IgD-negative memory B cell (primary cell): Measurements from ENCODE around the gene CAMTA2. TPM values are rescaled to one million over a fixed set of nuclear protein-coding genes. Genes with fewer than 3 reads are reported as not detected.
A peak's percentile ranks its signal among the peaks of the same experiment; 100 is the strongest.

Experiments used
- H3K27ac Mint-ChIP-seq, 3 donors: one replicate each; pipeline ENCODE4 v1.8.0; 2020 to 2022; ENCODE audit warnings: mild to moderate bottlenecking in 3 of 3, mixed read lengths in 3 of 3, moderate library complexity in 1 of 3
- H3K27me3 Mint-ChIP-seq: one replicate; pipeline ENCODE4 v1.8.0; 2021; ENCODE audit warnings: mixed read lengths
- H3K36me3 Mint-ChIP-seq: one replicate; pipeline ENCODE4 v1.8.0; 2020; ENCODE audit warnings: mild to moderate bottlenecking, mixed read lengths
- H3K4me1 Mint-ChIP-seq, 3 donors: one replicate each; pipeline ENCODE4 v1.8.0; 2020 to 2022; ENCODE audit warnings: mixed read lengths in 3 of 3, mild to moderate bottlenecking in 1 of 3
- H3K4me3 Mint-ChIP-seq, 4 donors: one replicate each; pipeline ENCODE4 v1.8.0; 2020 to 2022; ENCODE audit warnings: mild to moderate bottlenecking in 4 of 4, mixed read lengths in 4 of 4, moderate library complexity in 3 of 4
- H3K9me3 Mint-ChIP-seq, 3 donors: one replicate each; pipeline ENCODE4 v1.8.0; 2020 to 2021; ENCODE audit warnings: mixed read lengths in 3 of 3, mild to moderate bottlenecking in 1 of 3
- polyA plus RNA-seq: library from polyadenylated mRNA; unstranded; fragments of 300-500 nt; fragmentation: Illumina TruSeq; gene quantifications from one replicate; pipeline ENCODE4 v1.2.3, GENCODE V29; 2021

Gene CAMTA2
- polyA plus RNA-seq, 1 donor from 2014 or later, result 19.1 TPM

DNA sequence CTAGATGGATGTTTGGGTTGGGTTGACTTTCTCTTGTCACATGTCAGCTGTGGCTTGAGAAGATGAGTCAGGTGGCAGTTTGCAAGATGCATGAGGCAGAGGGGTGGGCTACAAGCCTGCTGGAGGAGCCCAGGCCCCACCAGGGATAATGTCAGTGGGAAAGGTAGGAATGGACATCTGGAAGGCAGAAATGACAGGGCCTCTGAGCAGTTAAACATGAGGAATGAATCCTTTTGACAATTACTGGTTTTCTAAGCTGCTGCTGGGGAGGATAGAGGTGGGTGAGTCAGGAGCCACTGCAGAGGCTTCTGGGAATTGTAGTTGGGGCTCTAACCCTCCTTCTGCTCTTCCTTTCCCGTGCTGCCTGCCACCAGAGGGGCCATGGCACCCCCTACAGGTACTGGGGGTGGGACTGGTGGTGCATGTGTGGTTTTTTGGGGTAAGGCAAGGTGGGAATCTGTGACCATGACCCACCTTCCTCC lies 32.0 kb upstream of the CAMTA2 start:
- Mint-ChIP-seq H3K36me3 (peaks cover 9% of the 10 kb centered on the region), H3K4me3 (no peak overlapping the region), H3K27ac (peak overlapping the region in 2 of 3 donors; percentile 57 to 63), H3K4me1 (peaks cover 5 to 10% (median 5%) of the 10 kb centered on the region in 3 donors), H3K9me3 (no peaks in the 10 kb centered on the region), H3K27me3 (no peaks in the 10 kb centered on the region)

DNA sequence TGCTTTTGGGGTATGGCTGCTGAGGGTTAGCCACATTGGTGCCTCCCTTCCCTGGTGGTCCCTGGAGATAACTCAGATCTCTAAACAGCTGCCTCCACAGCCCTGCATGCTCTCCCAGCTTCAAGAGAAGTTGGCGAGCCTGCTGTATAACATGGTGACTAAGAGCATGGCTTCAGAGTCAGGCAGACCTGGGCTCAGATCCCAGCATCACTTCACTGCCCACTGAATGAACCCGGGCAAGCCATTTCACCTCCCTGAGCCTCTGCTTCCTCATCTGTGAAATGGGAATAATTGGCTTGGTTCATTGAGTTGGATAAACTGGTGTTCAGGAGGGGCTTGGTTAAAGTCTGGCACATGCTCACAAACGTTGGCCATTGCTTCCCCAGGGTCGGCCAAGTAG lies 26.9 kb upstream of the CAMTA2 start:
- H3K36me3 Mint-ChIP-seq, result peaks cover 14% of the 10 kb centered on the region
- H3K9me3 Mint-ChIP-seq, result no peaks in the 10 kb centered on the region
- peaks cover 5 to 9% (median 5%) of the 10 kb centered on the region in 3 donors for H3K4me1 Mint-ChIP-seq
- no peaks in the 10 kb centered on the region for H3K27me3 Mint-ChIP-seq
- no peak overlapping the region for H3K4me3 Mint-ChIP-seq
- H3K27ac Mint-ChIP-seq, result no peak overlapping the region

DNA sequence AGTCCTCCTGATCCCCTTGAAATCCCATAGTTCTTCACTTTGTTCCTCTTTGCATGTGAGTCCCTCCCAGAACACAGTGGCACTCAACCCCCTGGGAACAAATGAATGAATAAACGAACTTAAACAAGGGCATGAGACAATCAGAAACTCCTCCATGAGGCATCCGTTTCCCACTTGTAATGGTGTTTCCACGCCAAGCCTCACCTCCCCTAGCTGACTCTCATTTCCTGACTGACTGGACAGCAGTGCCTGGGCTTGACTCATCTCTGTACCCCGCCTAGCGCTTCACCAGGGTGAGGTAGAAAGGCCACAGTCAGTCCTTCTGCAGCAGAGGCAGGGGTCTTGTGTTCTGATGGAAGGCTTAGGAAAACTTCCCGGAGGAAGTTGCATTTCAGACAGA lies 24.5 kb upstream of the CAMTA2 start:
- Mint-ChIP-seq H3K27me3 (no peaks in the 10 kb centered on the region), H3K4me1 (peaks cover 3 to 4% (median 3%) of the 10 kb centered on the region in 3 donors), H3K27ac (no peak overlapping the region), H3K4me3 (no peak overlapping the region), H3K9me3 (no peaks in the 10 kb centered on the region), H3K36me3 (peaks cover 21% of the 10 kb centered on the region)

DNA sequence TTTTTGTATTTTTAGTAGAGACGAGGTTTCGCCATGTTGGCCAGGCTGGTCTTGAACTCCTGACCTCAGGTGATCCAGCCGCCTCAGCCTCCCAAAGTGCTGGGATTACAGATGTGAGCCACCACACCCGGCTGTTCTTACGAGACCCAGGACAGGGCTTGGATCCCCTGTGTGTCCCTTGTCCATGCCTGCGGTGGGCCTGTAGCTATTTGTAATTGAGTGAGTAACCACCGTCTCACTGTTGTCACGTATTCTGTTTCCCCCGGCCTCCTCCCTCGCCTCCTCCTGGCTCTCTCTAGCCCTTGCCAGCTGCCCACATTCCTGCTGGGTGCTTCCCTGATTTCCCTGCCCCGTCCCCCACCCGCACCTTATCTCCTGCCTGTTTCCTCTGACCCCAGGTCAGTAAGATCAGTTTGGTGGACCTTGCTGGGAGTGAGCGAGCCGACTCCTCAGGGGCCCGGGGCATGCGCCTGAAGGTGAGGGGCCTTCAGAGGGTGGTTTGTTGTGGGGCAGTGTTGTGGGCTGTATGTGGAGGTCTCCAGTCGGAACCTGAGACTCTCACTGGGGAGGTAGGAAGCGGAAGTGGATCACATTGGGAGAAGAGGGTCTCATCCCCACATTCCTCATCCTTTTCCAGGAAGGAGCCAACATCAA lies 15.9 kb upstream of the CAMTA2 start:
- Mint-ChIP-seq H3K9me3 (no peaks in the 10 kb centered on the region), H3K4me3 (peak overlapping the region in 1 of 4 donors; percentile 58), H3K27ac (no peak overlapping the region), H3K27me3 (no peaks in the 10 kb centered on the region), H3K36me3 (peaks cover 33% of the 10 kb centered on the region), H3K4me1 (peaks cover 8 to 12% (median 11%) of the 10 kb centered on the region in 3 donors)

DNA sequence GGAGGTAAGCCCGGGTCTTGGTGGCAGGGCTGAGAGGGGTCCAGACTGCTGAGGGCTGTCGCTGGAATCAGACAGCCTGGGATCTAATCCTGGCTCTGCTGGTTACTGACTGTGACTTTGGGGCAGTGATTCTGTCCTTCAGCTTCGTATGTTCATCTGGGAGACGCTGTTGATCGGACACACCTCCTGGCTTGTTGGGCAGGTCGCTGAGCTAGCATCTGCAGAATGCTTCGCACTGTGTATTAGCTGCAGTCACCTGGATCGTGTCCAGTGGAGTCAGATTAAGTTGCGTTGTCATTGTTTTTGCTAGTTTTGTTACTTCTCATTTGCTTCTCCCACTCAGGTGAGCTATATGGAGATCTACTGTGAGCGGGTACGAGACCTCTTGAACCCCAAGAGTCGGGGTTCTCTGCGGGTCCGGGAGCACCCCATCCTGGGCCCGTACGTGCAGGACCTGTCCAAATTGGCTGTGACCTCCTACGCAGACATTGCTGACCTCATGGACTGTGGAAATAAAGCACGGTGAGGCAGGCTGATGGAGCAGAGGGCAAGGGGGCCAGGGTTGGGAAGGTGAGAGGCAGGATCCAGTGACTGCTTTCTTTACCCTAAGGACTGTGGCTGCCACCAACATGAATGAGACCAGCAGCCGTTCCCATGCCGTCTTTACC lies 14.8 kb upstream of the CAMTA2 start:
- Mint-ChIP-seq H3K27me3 (no peaks in the 10 kb centered on the region), H3K4me1 (peaks cover 8 to 12% (median 11%) of the 10 kb centered on the region in 3 donors), H3K4me3 (peak overlapping the region in 3 of 4 donors; percentile 5 to 21 (median 16)), H3K36me3 (peaks cover 25% of the 10 kb centered on the region), H3K27ac (no peak overlapping the region), H3K9me3 (no peaks in the 10 kb centered on the region)

DNA sequence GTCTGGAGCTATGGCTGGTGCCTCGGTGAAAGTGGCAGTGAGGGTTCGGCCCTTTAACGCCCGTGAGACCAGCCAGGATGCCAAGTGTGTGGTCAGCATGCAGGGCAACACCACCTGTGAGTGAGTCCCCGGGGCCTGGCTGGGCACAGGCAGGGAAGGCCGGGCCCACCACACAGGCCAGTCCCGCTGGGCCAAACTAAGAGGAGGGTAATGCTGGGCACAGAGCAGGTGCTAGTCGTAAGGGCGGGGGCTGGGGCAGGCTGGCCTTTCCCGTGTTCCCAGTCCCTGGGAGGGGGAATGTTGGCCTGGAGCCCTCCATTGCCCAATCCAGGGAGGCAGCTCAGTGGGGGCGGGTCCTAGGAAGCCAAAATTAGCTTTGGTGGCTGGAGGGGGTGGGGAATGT lies 12.8 kb upstream of the CAMTA2 start:
- H3K4me1 Mint-ChIP-seq, result peaks cover 9 to 15% (median 13%) of the 10 kb centered on the region in 3 donors
- no peaks in the 10 kb centered on the region for H3K27me3 Mint-ChIP-seq
- H3K27ac Mint-ChIP-seq, result peak overlapping the region in 1 of 3 donors; percentile 69
- H3K9me3 Mint-ChIP-seq, result no peaks in the 10 kb centered on the region
- peak overlapping the region in 1 of 4 donors; percentile 90 for H3K4me3 Mint-ChIP-seq
- peaks cover 20% of the 10 kb centered on the region for H3K36me3 Mint-ChIP-seq

DNA sequence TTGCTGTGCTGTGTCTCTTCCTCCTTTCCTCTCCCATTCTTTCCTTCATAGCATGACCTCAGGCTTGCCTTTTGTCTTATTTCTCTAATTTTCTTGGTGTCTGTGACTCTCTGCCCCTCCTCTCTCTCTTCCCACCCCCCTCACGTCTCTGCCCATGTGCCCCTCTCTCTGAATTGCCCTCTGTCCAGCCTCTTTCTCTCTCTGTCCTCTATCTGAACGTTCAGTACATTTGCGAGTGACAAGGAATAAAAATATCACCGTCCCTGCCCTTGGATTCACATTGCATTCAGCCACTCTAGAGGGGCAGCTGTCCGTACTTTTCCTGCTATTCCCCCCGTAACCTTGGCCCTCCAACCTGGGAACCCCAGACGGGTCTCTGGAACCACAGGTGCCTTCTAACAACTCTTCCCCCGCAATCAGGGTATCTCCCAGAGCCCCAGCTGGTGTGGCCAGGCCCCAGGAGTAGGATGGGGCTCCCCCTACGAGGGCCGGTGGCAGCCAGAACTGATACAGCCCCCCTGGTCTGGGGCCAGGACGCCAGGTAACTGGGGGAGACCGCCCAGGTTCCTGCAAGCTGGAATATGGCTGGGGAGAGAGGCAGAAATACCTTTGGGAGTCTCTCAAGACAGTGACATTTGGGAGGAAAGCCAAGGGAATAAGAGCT lies 12.1 kb upstream of the CAMTA2 start:
- H3K27me3 Mint-ChIP-seq, result no peaks in the 10 kb centered on the region
- H3K4me1 Mint-ChIP-seq, result peaks cover 11 to 15% (median 12%) of the 10 kb centered on the region in 3 donors
- peak overlapping the region; percentile 84 to 95 (median 92) for H3K4me3 Mint-ChIP-seq
- H3K36me3 Mint-ChIP-seq, result peaks cover 14% of the 10 kb centered on the region
- peak overlapping the region; percentile 63 to 76 (median 69) for H3K27ac Mint-ChIP-seq
- no peaks in the 10 kb centered on the region for H3K9me3 Mint-ChIP-seq

DNA sequence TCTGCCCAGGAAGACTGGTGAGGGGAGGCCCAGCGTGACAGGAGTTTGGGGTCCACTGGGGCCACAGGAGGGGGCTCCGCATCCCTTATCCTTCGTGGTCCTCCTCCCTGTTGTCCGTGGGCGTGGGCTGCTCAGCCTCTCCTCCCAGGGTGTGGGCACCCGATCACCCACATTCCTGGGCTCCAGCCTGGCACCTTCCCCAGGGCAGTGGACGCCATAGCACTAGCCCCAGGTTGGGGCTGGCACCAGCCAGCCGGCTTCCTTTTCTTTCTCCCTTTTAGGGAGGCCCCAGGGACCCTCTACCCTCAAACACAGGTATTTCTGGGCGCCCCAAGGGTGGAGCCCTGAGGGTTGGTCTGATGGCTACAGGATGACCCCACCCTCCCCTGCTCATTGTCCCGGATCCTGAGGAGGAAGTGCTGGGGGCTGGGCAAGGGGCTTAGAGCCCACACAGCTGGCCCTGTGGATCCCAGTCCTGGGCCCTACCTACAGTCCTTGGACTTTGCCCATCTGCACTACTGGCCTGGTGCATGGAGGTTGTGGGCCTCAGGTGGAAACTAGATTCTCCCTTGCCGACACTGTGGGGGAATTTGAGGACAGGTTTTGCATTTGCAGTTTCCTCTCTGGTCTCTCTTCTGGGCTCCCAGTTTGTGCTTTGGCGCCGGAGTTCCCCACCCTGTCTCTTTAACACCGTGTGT lies 11.4 kb upstream of the CAMTA2 start:
- H3K9me3 Mint-ChIP-seq, result no peaks in the 10 kb centered on the region
- no peaks in the 10 kb centered on the region for H3K27me3 Mint-ChIP-seq
- H3K4me3 Mint-ChIP-seq, result peak overlapping the region; percentile 84 to 95 (median 92)
- peaks cover 11 to 15% (median 12%) of the 10 kb centered on the region in 3 donors for H3K4me1 Mint-ChIP-seq
- H3K27ac Mint-ChIP-seq, result peak overlapping the region; percentile 63 to 76 (median 69)
- H3K36me3 Mint-ChIP-seq, result peaks cover 10% of the 10 kb centered on the region

DNA sequence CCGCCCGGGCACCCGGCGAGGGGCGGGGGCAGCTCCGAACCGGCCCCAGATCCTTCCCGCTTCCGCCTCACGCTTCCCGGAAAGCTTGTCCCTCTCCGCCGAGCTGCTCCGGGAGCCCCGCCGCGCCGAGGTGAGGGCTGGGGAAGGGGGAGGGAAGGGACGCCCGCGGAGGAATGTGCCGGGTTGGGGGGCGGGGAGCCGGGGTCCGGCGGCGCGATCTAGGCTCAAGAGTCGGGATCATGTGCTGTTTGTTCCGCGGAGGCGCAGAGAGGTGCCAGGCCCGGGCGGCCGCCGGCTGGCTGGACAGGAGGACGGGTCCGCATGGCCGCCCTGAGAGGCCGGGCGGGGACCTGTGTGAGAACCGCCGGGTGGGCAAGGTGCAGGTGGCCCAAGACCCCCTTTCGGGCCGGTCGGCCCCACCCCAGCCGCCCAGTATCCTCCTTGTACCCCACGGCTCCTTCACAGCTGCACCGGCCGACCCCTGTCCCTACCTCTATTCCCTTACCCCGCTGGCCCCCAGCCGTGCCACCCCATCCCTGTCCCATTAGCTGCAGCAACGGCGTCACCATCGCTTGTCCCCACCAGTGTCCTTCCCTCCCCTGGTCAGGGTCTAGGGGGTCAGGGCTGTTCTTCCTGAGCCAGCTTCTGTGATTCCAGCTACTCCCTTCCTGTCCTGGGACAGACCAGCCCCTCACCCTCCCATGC lies 10.7 kb upstream of the CAMTA2 start:
- peaks cover 11 to 15% (median 12%) of the 10 kb centered on the region in 3 donors for H3K4me1 Mint-ChIP-seq
- peak overlapping the region; percentile 84 to 95 (median 92) for H3K4me3 Mint-ChIP-seq
- peak overlapping the region in 1 of 3 donors; percentile 69 for H3K27ac Mint-ChIP-seq
- no peaks in the 10 kb centered on the region for H3K9me3 Mint-ChIP-seq
- peaks cover 10% of the 10 kb centered on the region for H3K36me3 Mint-ChIP-seq
- H3K27me3 Mint-ChIP-seq, result no peaks in the 10 kb centered on the region

DNA sequence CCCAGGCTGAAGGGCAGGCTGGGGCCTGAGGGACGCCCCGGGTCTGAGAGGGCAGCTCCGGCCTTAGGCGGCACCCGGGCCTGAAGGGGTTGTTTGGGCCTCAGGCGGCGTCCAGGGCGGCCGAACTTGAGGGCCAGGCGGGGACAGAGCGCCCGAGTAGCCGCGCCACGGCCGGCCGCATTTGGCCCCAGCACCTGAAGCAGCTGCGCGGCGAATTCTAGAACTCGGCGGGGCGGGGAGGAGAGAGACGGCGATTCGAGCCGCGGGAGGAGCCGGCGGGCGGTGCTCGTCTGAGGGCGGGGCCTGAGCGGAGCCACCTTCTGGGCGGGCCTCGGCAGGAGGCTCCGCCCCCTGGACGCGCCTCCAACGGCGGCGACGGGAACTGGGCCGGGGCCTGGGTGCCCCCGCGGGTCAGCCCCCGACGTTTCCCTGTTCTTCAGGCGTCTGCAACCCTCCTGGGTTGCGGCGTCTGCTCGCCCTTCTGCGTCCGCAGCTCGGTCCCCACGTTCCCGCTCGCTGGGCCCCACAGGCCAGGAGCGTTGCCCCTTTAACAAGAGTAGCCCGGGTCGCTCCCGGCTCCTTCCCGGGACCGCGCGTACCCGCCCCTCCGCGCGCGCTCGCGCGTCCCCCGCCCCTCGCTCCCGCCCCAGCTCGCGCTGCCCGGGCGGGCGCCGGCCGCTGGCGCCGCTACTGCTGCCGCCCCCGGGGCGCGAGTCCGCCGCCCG lies 10.0 kb upstream of the CAMTA2 start, which contains the start of the genes INCA1 and KIF1C:
Gene INCA1 (minus strand): TSS at position 221 of the 725 bp plus-strand sequence. CDS start 3,085 bp downstream, outside the sequence.
Gene KIF1C (plus strand): TSS at position 649 of the 725 bp plus-strand sequence. CDS start 2,297 bp downstream, outside the sequence.
- no peaks in the 10 kb centered on the region for H3K9me3 Mint-ChIP-seq
- H3K36me3 Mint-ChIP-seq, result peaks cover 10% of the 10 kb centered on the region
- peaks cover 11 to 15% (median 12%) of the 10 kb centered on the region in 3 donors for H3K4me1 Mint-ChIP-seq
- peak within 1 kb of the TSS; percentile 22 to 71 (median 69) for H3K27ac Mint-ChIP-seq
- no peaks in the 10 kb centered on the region for H3K27me3 Mint-ChIP-seq
- peak within 1 kb of the TSS; percentile 84 to 95 (median 92) for H3K4me3 Mint-ChIP-seq

DNA sequence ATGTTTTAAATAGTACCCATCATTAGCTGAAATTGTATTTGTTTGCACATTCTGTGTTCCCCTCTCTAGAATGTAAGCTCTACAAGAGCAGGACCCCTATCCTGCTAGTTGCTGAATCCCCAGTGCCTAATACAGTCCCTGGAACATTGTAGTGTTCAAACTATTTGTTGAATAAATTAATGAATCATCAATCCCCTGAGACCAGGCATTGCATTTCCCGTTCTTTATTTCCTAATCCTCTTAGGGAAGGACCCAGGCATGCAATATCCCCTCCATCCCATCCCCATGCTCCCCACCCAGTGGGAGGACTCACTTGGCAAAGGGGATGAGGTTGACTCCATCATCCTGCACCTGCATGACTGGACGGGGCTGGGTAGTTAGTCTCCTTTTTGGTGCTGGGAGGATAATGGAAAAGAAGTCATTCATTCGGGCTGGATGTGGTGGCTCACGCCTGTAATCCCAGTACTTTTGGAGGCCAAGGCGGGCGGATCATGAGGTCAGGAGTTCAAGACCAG lies 6.7 kb upstream of the CAMTA2 start:
- Mint-ChIP-seq H3K27ac (no peak overlapping the region), H3K36me3 (peaks cover 2% of the 10 kb centered on the region), H3K27me3 (no peaks in the 10 kb centered on the region), H3K4me1 (peaks cover 7 to 10% (median 9%) of the 10 kb centered on the region in 3 donors), H3K4me3 (peak overlapping the region in 1 of 4 donors; percentile 65), H3K9me3 (no peaks in the 10 kb centered on the region)

DNA sequence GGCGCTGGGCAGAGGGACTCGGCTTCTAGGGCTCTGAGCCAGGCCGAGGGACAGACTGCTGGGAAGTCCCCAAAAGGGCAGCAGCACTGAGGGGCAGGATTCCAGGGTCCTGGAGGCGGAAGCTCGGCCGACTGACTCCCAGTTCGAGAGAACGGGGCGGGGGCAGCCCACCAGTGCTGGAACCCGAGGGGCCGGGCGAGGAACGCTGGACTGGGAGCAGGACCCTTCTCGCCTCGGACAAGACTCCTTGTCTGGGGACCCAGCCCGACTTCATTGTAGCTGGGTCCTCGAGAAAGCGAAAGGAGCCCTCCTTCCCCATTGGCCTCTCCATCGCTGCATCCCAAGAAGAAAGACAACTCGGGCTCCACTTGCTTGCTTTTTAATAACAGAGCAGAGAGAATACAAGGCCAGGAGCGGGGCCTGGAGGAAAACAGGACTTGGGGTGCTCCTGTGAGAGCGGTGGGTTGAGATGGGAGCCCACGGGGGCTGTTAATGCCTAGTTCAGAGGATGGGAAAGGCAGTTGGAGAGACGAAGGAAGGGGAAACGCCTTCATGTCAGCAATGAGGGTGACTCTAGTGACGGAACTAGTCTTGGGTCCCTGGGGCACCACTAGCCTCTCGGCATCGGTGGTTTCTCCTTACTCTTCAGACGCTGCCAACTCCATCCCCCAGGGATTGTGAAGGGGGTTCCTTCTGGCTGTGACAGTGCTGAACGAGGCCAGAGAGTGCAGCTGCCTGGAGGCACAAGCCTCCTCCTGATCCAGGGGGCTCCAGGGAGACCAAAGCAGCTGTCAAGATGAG lies 492 bp upstream of the CAMTA2 start:
- Mint-ChIP-seq H3K9me3 (no peaks in the 10 kb centered on the region), H3K4me1 (peaks cover 13 to 30% (median 27%) of the 10 kb centered on the region in 3 donors), H3K27ac (peak overlapping the region; percentile 75 to 96 (median 95)), H3K36me3 (peaks cover 3% of the 10 kb centered on the region), H3K4me3 (peak overlapping the region; percentile 89 to 97 (median 96)), H3K27me3 (no peaks in the 10 kb centered on the region)
